Measurements from ENCODE around the gene LMNB1.

LMNB1 gene

GRCh38 chr5:126881821-126882600, 105.1 kb downstream of the LMNB1 start:
- Histone ChIP-seq H3K27me3 (ENCODE audit: control insufficient read depth in 2 of 2, insufficient read depth in 2 of 2, low read length in 2 of 2) (no peaks in the 10 kb centered on the region), H3K4me1 (ENCODE audit: control insufficient read depth in 2 of 2, insufficient read depth in 2 of 2, low read length in 2 of 2) (peaks cover 0 to 4% of the 10 kb centered on the region in 2 donors), H3K27ac (ENCODE audit: low read depth in 2 of 2, low read length in 2 of 2) (no peak overlapping the region), H3K9me3 (ENCODE audit: control insufficient read depth in 2 of 2, low read length in 2 of 2) (no peaks in the 10 kb centered on the region), H3K9ac (ENCODE audit: low read depth in 1 of 2, low read length in 2 of 2) (no peak overlapping the region), H3K4me3 (ENCODE audit: low read length in 2 of 2) (no peak overlapping the region), H3K36me3 (ENCODE audit: control insufficient read depth in 2 of 2, insufficient read depth in 2 of 2, low read length in 2 of 2) (peaks cover 5 to 13% of the 10 kb centered on the region in 2 donors)

GRCh38 chr5:126883564-126884245, 106.8 kb downstream of the LMNB1 start:
- no peak overlapping the region for H3K9ac ChIP-seq (ENCODE audit: low read depth in 1 of 2, low read length in 2 of 2)
- peaks cover 0 to 4% of the 10 kb centered on the region in 2 donors for H3K36me3 ChIP-seq (ENCODE audit: control insufficient read depth in 2 of 2, insufficient read depth in 2 of 2, low read length in 2 of 2)
- no peaks in the 10 kb centered on the region for H3K9me3 ChIP-seq (ENCODE audit: control insufficient read depth in 2 of 2, low read length in 2 of 2)
- no peaks in the 10 kb centered on the region for H3K27me3 ChIP-seq (ENCODE audit: control insufficient read depth in 2 of 2, insufficient read depth in 2 of 2, low read length in 2 of 2)
- no peak overlapping the region for H3K27ac ChIP-seq (ENCODE audit: low read depth in 2 of 2, low read length in 2 of 2)
- no peak overlapping the region for H3K4me3 ChIP-seq (ENCODE audit: low read length in 2 of 2)
- no peaks in the 10 kb centered on the region for H3K4me1 ChIP-seq (ENCODE audit: control insufficient read depth in 2 of 2, insufficient read depth in 2 of 2, low read length in 2 of 2)

- no peak overlapping the region for H3K9ac ChIP-seq (ENCODE audit: low read depth in 1 of 2, low read length in 2 of 2)
- no peaks in the 10 kb centered on the region for H3K9me3 ChIP-seq (ENCODE audit: control insufficient read depth in 2 of 2, low read length in 2 of 2)
- H3K4me1 ChIP-seq (ENCODE audit: control insufficient read depth in 2 of 2, insufficient read depth in 2 of 2, low read length in 2 of 2): no peaks in the 10 kb centered on the region
- no peak overlapping the region for H3K27ac ChIP-seq (ENCODE audit: low read depth in 2 of 2, low read length in 2 of 2)
- no peaks in the 10 kb centered on the region for H3K27me3 ChIP-seq (ENCODE audit: control insufficient read depth in 2 of 2, insufficient read depth in 2 of 2, low read length in 2 of 2)
- no peak overlapping the region for H3K4me3 ChIP-seq (ENCODE audit: low read length in 2 of 2)
- peaks cover 0 to 2% of the 10 kb centered on the region in 2 donors for H3K36me3 ChIP-seq (ENCODE audit: control insufficient read depth in 2 of 2, insufficient read depth in 2 of 2, low read length in 2 of 2)
Observed at GRCh38 chr5:126884269-126884819, 107.4 kb downstream of the LMNB1 start.
